Stimulated activated CD8-positive, alpha-beta memory T cell treated with anti-CD3 and anti-CD28 coated beads, Interleukin-7, amount 100 ng/mL, for 24 hours (primary cell): ENCODE data around the gene PPFIBP1.

Experiments used
- DNase-seq: peaks from one replicate; pipeline ENCODE4 v3.0.0-alpha.2; 2020; ENCODE audit warnings: low read depth

PPFIBP1 gene

GRCh38 chr12:27513155-27513824 is 10.7 kb upstream of the PPFIBP1 start:
- DNase-seq = no peak

GRCh38 chr12:27515671-27516070 is 8.3 kb upstream of the PPFIBP1 start:
- DNase-seq = no peak

GRCh38 chr12:27516625-27517024 is 7.4 kb upstream of the PPFIBP1 start:
- no peak for DNase-seq

- DNase-seq = no peak
Measured at GRCh38 chr12:27517546-27517945, 6.5 kb upstream of the PPFIBP1 start.

GRCh38 chr12:27517961-27518665 is 5.9 kb upstream of the PPFIBP1 start:
- DNase-seq = no peak

- no peak for DNase-seq
Measured at GRCh38 chr12:27521066-27521465, 2.9 kb upstream of the PPFIBP1 start.

- no peak for DNase-seq
Measured at GRCh38 chr12:27521981-27522380, 2.0 kb upstream of the PPFIBP1 start.

- no peak for DNase-seq
Measured at GRCh38 chr12:27523305-27523641, 733 bp upstream of the PPFIBP1 start.

- DNase-seq = no peak
Measured at GRCh38 chr12:27524494-27524835, 459 bp downstream of the PPFIBP1 start.

GRCh38 chr12:27524839-27525753 is 1.1 kb downstream of the PPFIBP1 start:
- DNase-seq = no peak

- no peak for DNase-seq
Measured at GRCh38 chr12:27527512-27527911, 3.5 kb downstream of the PPFIBP1 start.

GRCh38 chr12:27528788-27529187 is 4.8 kb downstream of the PPFIBP1 start:
- no peak for DNase-seq

GRCh38 chr12:27530157-27530922 is 6.3 kb downstream of the PPFIBP1 start:
- DNase-seq = no peak

- DNase-seq = no peak
Measured at GRCh38 chr12:27531896-27532295, 7.9 kb downstream of the PPFIBP1 start.

- no peak for DNase-seq
Measured at GRCh38 chr12:27534060-27534764, 10.2 kb downstream of the PPFIBP1 start.

- no peak for DNase-seq
Measured at GRCh38 chr12:27534765-27535161, 10.8 kb downstream of the PPFIBP1 start.

GRCh38 chr12:27535318-27535717 is 11.3 kb downstream of the PPFIBP1 start:
- DNase-seq = no peak

GRCh38 chr12:27537855-27538675 is 14.1 kb downstream of the PPFIBP1 start:
- no peak for DNase-seq

- DNase-seq = no peak
Measured at GRCh38 chr12:27539191-27539631, 15.2 kb downstream of the PPFIBP1 start.

GRCh38 chr12:27541031-27541719 is 17.2 kb downstream of the PPFIBP1 start:
- no peak for DNase-seq
